DOHH2 (cell line): ENCODE results near the gene PKD2.
"Not testable (repeated sequence)": the region's sequence is repeated elsewhere in the genome, so short reads cannot be mapped to it uniquely, and the experiment has no call there.

Experiments used
- H3F3A ChIP-seq: fragments of 200-600 bp; sonication (generic), shearing (Covaris generic); 2 replicates; pipeline ENCODE4 v1.6.0; 2016; ENCODE audit warnings: antibody characterized with exemption, mild to moderate bottlenecking; ENCODE audit not compliant: control insufficient read depth, insufficient read depth
- H3K27ac ChIP-seq: fragments of 200-600 bp; sonication (generic); 2 replicates; pipeline ENCODE4 v1.5.1; 2014; ENCODE audit warnings: low read depth, mild to moderate bottlenecking, low read length, moderate library complexity
- H3K27me3 ChIP-seq: fragments of 200-600 bp; sonication (generic); 2 replicates; pipeline ENCODE4 v1.6.1; 2014; ENCODE audit warnings: mild to moderate bottlenecking, low read length, mixed read lengths; ENCODE audit not compliant: control insufficient read depth
- H3K36me3 ChIP-seq: fragments of 200-600 bp; sonication (generic); 2 replicates; pipeline ENCODE4 v1.6.1; 2014; ENCODE audit warnings: mild to moderate bottlenecking, low read length, moderate library complexity, mixed read lengths; ENCODE audit not compliant: control insufficient read depth
- H3K4me1 ChIP-seq: fragments of 200-600 bp; sonication (generic); 2 replicates; pipeline ENCODE4 v1.6.1; 2014; ENCODE audit warnings: mild to moderate bottlenecking, low read length, mixed read lengths; ENCODE audit not compliant: control insufficient read depth
- H3K4me2 ChIP-seq: fragments of 200-600 bp; sonication (generic); 2 replicates; pipeline ENCODE4 v1.6.0; 2014; ENCODE audit warnings: mild to moderate bottlenecking, low read length, moderate library complexity
- H3K4me3 ChIP-seq: fragments of 200-600 bp; sonication (generic); 2 replicates; pipeline ENCODE4 v1.5.1; 2014; ENCODE audit warnings: mild to moderate bottlenecking, low read length, mixed read lengths
- H3K79me2 ChIP-seq: fragments of 200-600 bp; sonication (generic); 2 replicates; pipeline ENCODE4 v1.6.1; 2014; ENCODE audit warnings: mild to moderate bottlenecking, low read length, mixed read lengths; ENCODE audit not compliant: control insufficient read depth
- H3K9me2 ChIP-seq: fragments of 200-600 bp; sonication (generic); replicated peaks from 2 replicates; pipeline ENCODE4 v1.6.1; 2014; ENCODE audit warnings: mild to moderate bottlenecking, low read length, mixed read lengths; ENCODE audit not compliant: control insufficient read depth
- H3K9me3 ChIP-seq: fragments of 200-600 bp; sonication (generic); 2 replicates; pipeline ENCODE4 v1.6.1; 2014; ENCODE audit warnings: antibody characterized with exemption, low read length, mixed read lengths; ENCODE audit not compliant: control insufficient read depth, insufficient read depth
- H4K20me1 ChIP-seq: fragments of 200-600 bp; sonication (generic); 2 replicates; pipeline ENCODE4 v1.6.0; 2014; ENCODE audit warnings: low read depth, mild to moderate bottlenecking, antibody characterized with exemption, low read length, moderate library complexity; ENCODE audit not compliant: control insufficient read depth, insufficient read depth
- EZH2phosphoT487 ChIP-seq: fragments of 200-600 bp; sonication (generic); IDR thresholded peaks from 2 replicates; pipeline ENCODE4 v1.6.1; 2017; ENCODE audit warnings: borderline replicate concordance, mild to moderate bottlenecking, antibody characterized with exemption, low read length, moderate library complexity, mixed read lengths
- TF ChIP-seq, protein P1 (sequence below): fragments of 200-600 bp; sonication (generic); IDR thresholded peaks from one replicate; pipeline ENCODE4 v1.5.1; 2014; ENCODE audit warnings: antibody characterized with exemption, mild to moderate bottlenecking, low read depth, low read length; ENCODE audit not compliant: poor library complexity, severe bottlenecking

PKD2 gene

DNA sequence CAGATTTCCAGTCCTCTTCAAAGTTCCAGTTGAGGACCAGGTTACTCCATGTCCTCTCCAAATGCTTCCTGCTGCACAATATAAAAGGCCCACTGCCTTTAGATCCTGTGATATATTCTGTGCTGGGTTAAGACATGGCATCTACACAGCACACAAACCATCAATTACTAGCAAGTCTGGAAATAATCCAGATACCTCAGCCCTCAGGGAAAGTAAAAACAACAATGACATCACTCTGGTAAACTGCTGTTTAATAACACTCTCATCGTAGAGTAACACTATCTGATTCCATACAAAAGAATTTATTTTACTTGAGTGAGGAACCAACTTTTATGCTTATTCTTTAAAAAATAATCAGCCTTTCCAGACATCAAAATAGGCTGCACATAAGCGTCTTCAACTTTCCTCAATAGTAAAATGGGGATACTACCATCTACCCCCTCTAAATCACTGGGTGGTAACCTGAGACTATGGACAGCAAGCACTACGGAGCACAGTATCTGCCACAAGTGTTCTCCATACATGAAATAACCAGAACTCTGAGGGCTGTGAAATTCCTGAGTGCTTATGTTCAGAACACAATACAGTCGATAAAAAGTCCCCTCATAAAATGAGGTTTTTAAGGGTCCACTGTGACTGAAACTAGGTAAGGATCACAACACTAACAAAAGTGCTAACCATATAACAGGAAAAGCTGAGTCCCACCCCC, 97.6 kb downstream of the PKD2 start:
- Histone ChIP-seq H3K4me1 (no peaks in the 10 kb centered on the region), H3K27me3 (peaks cover 3% of the 10 kb centered on the region; the same call in 1 of the 2 replicates), H4K20me1 (no peaks in the 10 kb centered on the region), H3K9me2 (no peaks in the 10 kb centered on the region), H3K27ac (no peak overlapping the region), H3F3A (no peaks in the 10 kb centered on the region), H3K9me3 (no peaks in the 10 kb centered on the region), H3K79me2 (no peaks in the 10 kb centered on the region), H3K36me3 (no peaks in the 10 kb centered on the region), H3K4me2 (no peak overlapping the region), H3K4me3 (no peak overlapping the region)
- no peak for TF ChIP-seq EZH2phosphoT487
- TF ChIP-seq, protein P1, sequence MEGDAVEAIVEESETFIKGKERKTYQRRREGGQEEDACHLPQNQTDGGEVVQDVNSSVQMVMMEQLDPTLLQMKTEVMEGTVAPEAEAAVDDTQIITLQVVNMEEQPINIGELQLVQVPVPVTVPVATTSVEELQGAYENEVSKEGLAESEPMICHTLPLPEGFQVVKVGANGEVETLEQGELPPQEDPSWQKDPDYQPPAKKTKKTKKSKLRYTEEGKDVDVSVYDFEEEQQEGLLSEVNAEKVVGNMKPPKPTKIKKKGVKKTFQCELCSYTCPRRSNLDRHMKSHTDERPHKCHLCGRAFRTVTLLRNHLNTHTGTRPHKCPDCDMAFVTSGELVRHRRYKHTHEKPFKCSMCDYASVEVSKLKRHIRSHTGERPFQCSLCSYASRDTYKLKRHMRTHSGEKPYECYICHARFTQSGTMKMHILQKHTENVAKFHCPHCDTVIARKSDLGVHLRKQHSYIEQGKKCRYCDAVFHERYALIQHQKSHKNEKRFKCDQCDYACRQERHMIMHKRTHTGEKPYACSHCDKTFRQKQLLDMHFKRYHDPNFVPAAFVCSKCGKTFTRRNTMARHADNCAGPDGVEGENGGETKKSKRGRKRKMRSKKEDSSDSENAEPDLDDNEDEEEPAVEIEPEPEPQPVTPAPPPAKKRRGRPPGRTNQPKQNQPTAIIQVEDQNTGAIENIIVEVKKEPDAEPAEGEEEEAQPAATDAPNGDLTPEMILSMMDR: no peak

DNA sequence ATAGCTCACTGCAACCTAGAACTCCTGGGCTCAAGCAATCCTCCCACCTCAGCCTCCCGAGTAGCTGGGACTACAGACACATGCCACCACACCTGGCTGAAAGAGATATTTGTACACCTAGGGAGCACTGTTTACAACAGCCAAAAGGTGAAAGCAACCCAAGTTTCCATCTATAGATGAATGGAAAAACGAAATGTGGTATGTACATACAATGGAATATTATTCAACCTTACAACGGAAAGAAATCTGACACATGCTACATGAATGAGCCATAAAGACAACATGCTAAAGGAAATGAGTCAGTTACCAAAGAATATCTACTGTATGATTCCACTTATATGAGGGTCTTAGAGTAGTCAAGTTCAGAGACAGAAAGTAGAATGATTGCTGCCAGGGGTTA, 98.8 kb downstream of the PKD2 start:
- no peaks in the 10 kb centered on the region for H3K9me2 ChIP-seq
- H3K36me3 ChIP-seq: no peaks in the 10 kb centered on the region
- no peaks in the 10 kb centered on the region for H3K9me3 ChIP-seq
- H3K27me3 ChIP-seq: peaks cover 3% of the 10 kb centered on the region; the same call in 1 of the 2 replicates
- H3K4me2 ChIP-seq: no peak overlapping the region
- no peaks in the 10 kb centered on the region for H3K79me2 ChIP-seq
- H4K20me1 ChIP-seq: no peaks in the 10 kb centered on the region
- H3K4me3 ChIP-seq: no peak overlapping the region
- no peak for TF ChIP-seq EZH2phosphoT487
- TF ChIP-seq, protein P1: no peak
- no peak overlapping the region for H3K27ac ChIP-seq
- no peaks in the 10 kb centered on the region for H3F3A ChIP-seq
- H3K4me1 ChIP-seq: no peaks in the 10 kb centered on the region

DNA sequence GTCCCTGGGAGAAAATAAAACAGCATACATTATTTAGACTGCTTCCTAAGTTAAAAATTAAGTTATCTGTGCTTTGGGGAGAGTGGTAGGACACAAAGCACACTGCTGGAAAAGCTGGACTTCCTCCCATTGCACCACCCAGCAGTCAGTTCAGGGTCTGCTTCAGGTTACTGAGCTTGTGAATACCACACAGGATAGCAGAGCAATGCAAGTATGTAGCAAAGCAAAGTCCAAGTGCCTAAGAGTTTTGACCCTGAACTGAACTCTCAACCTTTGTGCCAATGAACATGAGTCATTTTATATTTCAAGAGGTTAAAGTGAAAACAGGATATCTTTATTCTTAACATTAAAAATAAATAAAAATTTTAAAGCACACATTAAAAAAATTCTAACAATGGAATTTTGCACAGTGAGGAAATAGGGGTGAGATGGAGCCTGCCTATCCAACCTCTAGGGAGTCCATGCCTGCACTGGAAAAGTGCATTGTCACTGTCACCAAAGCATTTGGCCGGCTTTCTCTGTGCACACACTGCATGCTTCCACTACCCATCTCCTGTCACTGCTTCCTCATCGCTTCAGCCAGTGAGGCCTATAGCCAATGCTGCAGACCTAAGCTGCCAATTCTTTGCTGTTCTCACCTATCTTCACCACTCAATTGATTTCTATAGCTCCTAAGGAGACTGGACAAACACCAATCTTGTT, 100.1 kb downstream of the PKD2 start:
- no peaks in the 10 kb centered on the region for H4K20me1 ChIP-seq
- no peaks in the 10 kb centered on the region for H3F3A ChIP-seq
- H3K4me3 ChIP-seq: no peak overlapping the region
- H3K27me3 ChIP-seq: 0 out of 2 replicates have a peak, but pooled peaks cover 3% of the 10 kb centered on the region
- H3K9me3 ChIP-seq: no peaks in the 10 kb centered on the region
- H3K27ac ChIP-seq: no peak overlapping the region
- H3K79me2 ChIP-seq: no peaks in the 10 kb centered on the region
- H3K36me3 ChIP-seq: no peaks in the 10 kb centered on the region
- H3K9me2 ChIP-seq: no peaks in the 10 kb centered on the region
- H3K4me2 ChIP-seq: no peak overlapping the region
- no peaks in the 10 kb centered on the region for H3K4me1 ChIP-seq
- TF ChIP-seq, protein P1: no peak
- no peak for TF ChIP-seq EZH2phosphoT487

DNA sequence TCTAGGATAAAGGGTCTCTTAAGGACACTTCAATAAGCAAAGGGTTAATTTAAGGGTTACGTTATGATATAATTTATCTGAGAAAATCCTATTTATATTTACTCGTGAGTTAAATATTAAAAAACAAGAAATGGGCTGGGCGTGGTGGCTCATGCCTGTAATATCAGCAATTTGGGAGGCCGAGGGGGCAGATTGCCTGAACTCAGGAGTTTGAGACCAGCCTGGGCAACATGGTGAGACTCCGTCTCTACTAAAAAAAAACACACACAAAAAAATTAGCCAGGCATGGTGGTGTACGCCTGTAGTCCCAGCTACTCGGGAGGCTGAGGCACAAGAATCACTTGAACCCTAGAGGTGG, 100.7 kb downstream of the PKD2 start:
- H3K9me3 ChIP-seq, H3K4me2 ChIP-seq, H3K4me3 ChIP-seq, H4K20me1 ChIP-seq, H3K9me2 ChIP-seq, H3K4me1 ChIP-seq, H3K36me3 ChIP-seq, H3K27ac ChIP-seq, H3K27me3 ChIP-seq, H3F3A ChIP-seq, H3K79me2 ChIP-seq: not testable (repeated sequence)
